HepG2 (cell line): Measurements from ENCODE around the gene TSNAXIP1. TPM values are rescaled to one million over a fixed set of nuclear protein-coding genes. Genes with fewer than 3 reads are reported as not detected.

ENCODE experiments used
- ATAC-seq: fragments of 200-7000 bp; cut with Tn5 transposase; 3 replicates; pipeline ENCODE4 v1.9.1; 2020; ENCODE audit warnings: mild to moderate bottlenecking, moderate library complexity
- BruUV-seq: library from RNA; stranded (reverse); fragments of 400-500 nt; replicated peaks from 2 replicates; lab custom pipeline; 2021; lab: Mats Ljungman, UMichigan
- CTCF ChIA-PET: fragments of 300-600 bp; formaldehyde crosslinking; extraction: SDS; loops from one replicate; lab custom pipeline; 2021; ENCODE audit warnings: low total read pairs, inconsistent platforms, low intra/inter-chr PET ratio; lab: Yijun Ruan, JAX
- POLR2A ChIA-PET: fragments of 350-600 bp; sonication (Branson Sonifier 250); formaldehyde crosslinking; loops from one replicate; lab custom pipeline; 2020; ENCODE audit warnings: antibody characterized with exemption, inconsistent platforms; lab: Yijun Ruan, JAX
- DNase-seq: peaks from one replicate; pipeline ENCODE4 v3.0.0-alpha.2; 2015; ENCODE audit warnings: low spot score
- FAIRE-seq: peaks from 3 replicates; lab custom pipeline; 2011; peaks lifted over from hg19 to GRCh38; lab: Jason Lieb, UNC
- H2AFZ ChIP-seq: one replicate; pipeline ENCODE4 v1.6.1; 2011; ENCODE audit warnings: low read length, inconsistent platforms
- H3K27ac ChIP-seq: fragments of 300-600 bp; 3 replicates; pipeline ENCODE4 v1.8.0; 2011; ENCODE audit warnings: mixed run types, mild to moderate bottlenecking, mixed read lengths, low read length, inconsistent platforms; ENCODE audit not compliant: insufficient read depth; ENCODE audit errors: extremely low read length
- H3K27me3 ChIP-seq, 2 experiments: fragments of 200-600 bp in 1 of 2; 2 replicates in 1 of 2; 3 replicates in 1 of 2; pipeline versions ENCODE4 v1.6.0 to v1.8.0; 2011; ENCODE audit warnings: low read length in 2 of 2, mild to moderate bottlenecking in 2 of 2, moderate library complexity in 2 of 2, inconsistent platforms in 1 of 2; ENCODE audit not compliant: insufficient read depth in 2 of 2, control insufficient read depth in 1 of 2
- H3K36me3 ChIP-seq, 2 experiments: fragments of 200-600 bp in 1 of 2; replicated peaks in 1 of 2; 2 replicates in 1 of 2; 3 replicates in 1 of 2; pipeline versions ENCODE4 v1.5.1 to v1.8.0; 2011; ENCODE audit warnings: low read length in 2 of 2, inconsistent platforms in 1 of 2; ENCODE audit not compliant: insufficient read depth in 2 of 2, control insufficient read depth in 1 of 2
- H3K4me1 ChIP-seq: 2 replicates; pipeline ENCODE4 v1.5.1; 2012; ENCODE audit warnings: low read length, inconsistent platforms; ENCODE audit not compliant: insufficient read depth
- H3K4me2 ChIP-seq: 2 replicates; pipeline ENCODE4 v1.6.0; 2011; ENCODE audit warnings: low read depth, low read length, inconsistent platforms
- H3K4me3 ChIP-seq, 3 experiments: fragments of 200-600 bp in 1 of 3; sonication (generic), shearing (Covaris generic) in 1 of 3; replicated peaks in 1 of 3; 2 replicates each; pipeline ENCODE4 v1.5.1; 2011 to 2016; ENCODE audit warnings: low read length in 3 of 3, inconsistent platforms in 2 of 3, low read depth in 2 of 3, mild to moderate bottlenecking in 2 of 3, control low read depth in 1 of 3, mixed read lengths in 1 of 3; ENCODE audit not compliant: insufficient read depth in 1 of 3
- H3K79me2 ChIP-seq: one replicate; pipeline ENCODE4 v1.6.1; 2011; ENCODE audit warnings: low read length, inconsistent platforms; ENCODE audit not compliant: insufficient read depth
- H3K9ac ChIP-seq: 2 replicates; pipeline ENCODE4 v1.6.0; 2011; ENCODE audit warnings: mild to moderate bottlenecking, low read depth, low read length, inconsistent platforms; ENCODE audit not compliant: insufficient read depth
- H3K9me3 ChIP-seq: 2 replicates; pipeline ENCODE4 v1.5.1; 2012; ENCODE audit warnings: mild to moderate bottlenecking, low read length
- H4K20me1 ChIP-seq: 2 replicates; pipeline ENCODE4 v1.6.0; 2011; ENCODE audit warnings: inconsistent platforms, mild to moderate bottlenecking, low read length, moderate library complexity; ENCODE audit not compliant: insufficient read depth
- CCDC6 ChIP-seq: sonication (generic); formaldehyde crosslinking; IDR thresholded peaks from 2 replicates; pipeline ENCODE4 v1.8.1; 2022; ENCODE audit warnings: mild to moderate bottlenecking, missing genetic modification reagents, moderate library complexity
- GFI1 ChIP-seq: sonication (generic); formaldehyde crosslinking; IDR thresholded peaks from 2 replicates; pipeline ENCODE4 v1.5.0; 2020; ENCODE audit warnings: missing genetic modification reagents, mild to moderate bottlenecking, borderline replicate concordance
- HNRNPH1 ChIP-seq: fragments of 200-400 bp; formaldehyde crosslinking; optimal IDR thresholded peaks from 2 replicates; pipeline ENCODE3; 2017; ENCODE audit warnings: mild to moderate bottlenecking, low read depth, low read length
- KDM6A ChIP-seq: IDR thresholded peaks from 2 replicates; pipeline ENCODE4 v1.6.1; 2016; ENCODE audit warnings: low read depth
- NCOA5 ChIP-seq: sonication (generic); formaldehyde crosslinking; IDR thresholded peaks from 2 replicates; pipeline ENCODE4 v1.4.0; 2020; ENCODE audit warnings: missing genetic modification reagents
- NFKB2 ChIP-seq: sonication (generic); formaldehyde crosslinking; IDR thresholded peaks from 2 replicates; pipeline ENCODE4 v1.4.0; 2020; ENCODE audit warnings: missing genetic modification reagents, borderline replicate concordance
- SETDB1 ChIP-seq: sonication (generic); formaldehyde crosslinking; IDR thresholded peaks from 2 replicates; pipeline ENCODE4 v1.5.1; 2020; ENCODE audit warnings: missing genetic modification reagents, mild to moderate bottlenecking, borderline replicate concordance
- SMAD9 ChIP-seq: sonication (generic); formaldehyde crosslinking; IDR thresholded peaks from 2 replicates; pipeline ENCODE4 v1.5.1; 2020; ENCODE audit warnings: mild to moderate bottlenecking, missing genetic modification reagents
- TAF1 ChIP-seq: sonication (generic); formaldehyde crosslinking; IDR thresholded peaks from 2 replicates; pipeline ENCODE4 v1.4.0; 2020; ENCODE audit warnings: missing genetic modification reagents
- ZC3H4 ChIP-seq: sonication (generic); formaldehyde crosslinking; IDR thresholded peaks from 2 replicates; pipeline ENCODE4 v1.4.0; 2020; ENCODE audit warnings: missing genetic modification reagents, borderline replicate concordance
- ZFP41 ChIP-seq: sonication (generic); formaldehyde crosslinking; IDR thresholded peaks from 2 replicates; pipeline ENCODE4 v1.4.0; 2020; ENCODE audit warnings: mild to moderate bottlenecking, missing genetic modification reagents, borderline replicate concordance
- ZNF121 ChIP-seq: sonication (generic); formaldehyde crosslinking; IDR thresholded peaks from 2 replicates; pipeline ENCODE4 v1.5.0; 2020; ENCODE audit warnings: mild to moderate bottlenecking, missing genetic modification reagents
- ZNF124 ChIP-seq: sonication (generic); formaldehyde crosslinking; IDR thresholded peaks from 2 replicates; pipeline ENCODE4 v1.4.0; 2020; ENCODE audit warnings: missing genetic modification reagents
- ZNF460 ChIP-seq: sonication (generic); formaldehyde crosslinking; IDR thresholded peaks from 2 replicates; pipeline ENCODE4 v1.5.1; 2020; ENCODE audit warnings: missing genetic modification reagents, mild to moderate bottlenecking, borderline replicate concordance
- ZNF563 ChIP-seq: sonication (generic); formaldehyde crosslinking; IDR thresholded peaks from 2 replicates; pipeline ENCODE4 v1.8.0; 2022; ENCODE audit warnings: mild to moderate bottlenecking, moderate library complexity, missing genetic modification reagents
- ZNF879 ChIP-seq: sonication (generic); formaldehyde crosslinking; IDR thresholded peaks from 2 replicates; pipeline ENCODE4 v1.8.1; 2023; ENCODE audit warnings: missing genetic modification reagents
- WGBS: methylation state at CpG from one replicate; pipeline ENCODE4 v1.1.6; 2017; ENCODE audit warnings: low lambda C conversion rate; 5-methylcytosine and 5-hydroxymethylcytosine counted together
- in situ Hi-C: cut with HindIII; loops from 2 replicates; pipeline ENCODE4 v1.10.0; 2017; ENCODE audit warnings: low pct_unique_long_range_greater_than_20kb; ENCODE audit not compliant: extremely low pct_ligation_motif_present
- intact Hi-C: fragments of 100-400 bp; cut with micrococcal nuclease; formaldehyde crosslinking; loops from one replicate; pipeline ENCODE4 v1.10.0; 2022; ENCODE audit not compliant: unreplicated experiment
- polyA plus RNA-seq, 8 experiments: library from polyadenylated mRNA; depleted of rRNA in 3 of 8; stranded (reverse) in 7 of 8; unstranded in 1 of 8; fragments of >200 nt; fragmentation: Illumina TruSeq in 4 of 8; extraction: Trizol in 4 of 8; gene quantifications; 2 replicates each; pipeline versions ENCODE4 v1.2.1 to v1.2.3, GENCODE V29; 2011 to 2016; ENCODE audit warnings: low read depth in 4 of 8, missing spikeins in 1 of 8, mixed read lengths in 1 of 8; ENCODE audit not compliant: insufficient read depth in 1 of 8
- total RNA-seq, 5 experiments: library from RNA; depleted of rRNA; stranded (reverse); fragments of >200 nt; fragmentation: Illumina TruSeq; extraction: Trizol; gene quantifications; 2 replicates each; pipeline ENCODE4 v1.2.3, GENCODE V29; 2016; ENCODE audit warnings: low read depth in 1 of 5
- TF ChIP-seq, protein P1 (sequence below): sonication (generic); formaldehyde crosslinking; IDR thresholded peaks from 2 replicates; pipeline ENCODE4 v1.8.1; 2023; ENCODE audit warnings: mild to moderate bottlenecking, inconsistent platforms, moderate library complexity, missing genetic modification reagents, borderline replicate concordance
- TF ChIP-seq, protein P2 (sequence below): IDR thresholded peaks from 2 replicates; pipeline ENCODE4 v1.6.1; 2016; ENCODE audit warnings: control low read depth
- TF ChIP-seq, protein P3 (sequence below): IDR thresholded peaks from 2 replicates; pipeline ENCODE4 v1.6.1; 2012; ENCODE audit warnings: inconsistent platforms
- TF ChIP-seq, protein P4 (sequence below): IDR thresholded peaks from 2 replicates; pipeline ENCODE4 v1.6.1; 2016; ENCODE audit warnings: low read depth
- TF ChIP-seq, protein P5 (sequence below): sonication (generic); formaldehyde crosslinking; IDR thresholded peaks from 2 replicates; pipeline ENCODE4 v1.4.0; 2020; ENCODE audit warnings: mild to moderate bottlenecking, missing genetic modification reagents, borderline replicate concordance

Gene TSNAXIP1
- total and polyA plus RNA-seq, 2 of the 13 experiments (the other 11 are each of a cell fraction or from before 2014, with no cell fraction given): 0.37 to 0.86 TPM

DNA sequence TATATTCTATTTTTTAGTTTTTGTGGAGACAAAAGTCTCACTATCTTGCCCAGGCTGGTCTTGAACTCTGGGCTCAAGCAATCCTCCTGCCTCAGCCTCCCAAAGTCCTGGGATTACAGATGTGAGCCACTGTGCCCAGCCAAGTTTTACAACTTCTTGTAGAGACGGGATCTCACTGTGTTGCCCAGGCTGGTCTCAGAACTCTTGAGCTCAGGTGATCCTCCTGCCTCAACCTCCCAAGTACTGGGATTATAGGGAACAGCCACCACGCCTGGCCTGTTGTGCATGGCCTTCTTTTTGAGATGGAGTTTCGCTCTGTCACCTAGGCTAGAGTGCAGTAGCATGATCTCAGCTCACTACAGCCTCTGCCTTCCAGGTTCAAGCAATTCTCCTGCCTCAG, 47.0 kb downstream of the TSNAXIP1 start:
- ChIA-PET POLR2A (no interaction called here), CTCF (no interaction called here)
- no peak overlapping the region for H3K27ac ChIP-seq
- FAIRE-seq: no peak
- H3K4me2 ChIP-seq: no peak overlapping the region
- no peak for ATAC-seq
- H3K4me1 ChIP-seq: peaks cover 62% of the 10 kb centered on the region
- no TSS peak for BruUV-seq
- H3K36me3 ChIP-seq: peaks cover 0 to 17% of the 10 kb centered on the region in 2 experiments; a peak in 3 of 5 replicates
- no peak overlapping the region for H2AFZ ChIP-seq
- peaks cover 55% of the 10 kb centered on the region for H4K20me1 ChIP-seq
- 96% methylated on average over 3 of the region's 3 CpGs for WGBS
- DNase-seq: no peak
- peaks cover 88% of the 10 kb centered on the region for H3K79me2 ChIP-seq
- no peak overlapping the region for H3K9ac ChIP-seq
- in situ Hi-C loops: no loop called here
- intact Hi-C loops: no loop called here
- no peak overlapping the region for H3K4me3 ChIP-seq
- no peaks in the 10 kb centered on the region for H3K9me3 ChIP-seq
- H3K27me3 ChIP-seq: no peaks in the 10 kb centered on the region
- TF ChIP-seq GFI1 (no peak), NCOA5 (no peak), KDM6A (CRISPR knock-in tag) (no peak), ZFP41 (no peak), NFKB2 (CRISPR knock-in tag) (0 out of 2 replicates have a peak, but pooled peaks have one; percentile 27), CCDC6 (CRISPR knock-in tag) (no peak), ZNF460 (0 out of 2 replicates have a peak, but pooled peaks have one; percentile 13), SMAD9 (CRISPR knock-in tag) (no peak), ZNF124 (no peak), SETDB1 (CRISPR knock-in tag) (no peak), ZNF563 (CRISPR knock-in tag) (no peak), ZNF879 (CRISPR knock-in tag) (no peak), ZC3H4 (CRISPR knock-in tag) (no peak), HNRNPH1 (no peak), ZNF121 (CRISPR knock-in tag) (peak; percentile 61; the same call in 1 of the 2 replicates), TAF1 (CRISPR knock-in tag) (no peak)
- TF ChIP-seq, protein P1, sequence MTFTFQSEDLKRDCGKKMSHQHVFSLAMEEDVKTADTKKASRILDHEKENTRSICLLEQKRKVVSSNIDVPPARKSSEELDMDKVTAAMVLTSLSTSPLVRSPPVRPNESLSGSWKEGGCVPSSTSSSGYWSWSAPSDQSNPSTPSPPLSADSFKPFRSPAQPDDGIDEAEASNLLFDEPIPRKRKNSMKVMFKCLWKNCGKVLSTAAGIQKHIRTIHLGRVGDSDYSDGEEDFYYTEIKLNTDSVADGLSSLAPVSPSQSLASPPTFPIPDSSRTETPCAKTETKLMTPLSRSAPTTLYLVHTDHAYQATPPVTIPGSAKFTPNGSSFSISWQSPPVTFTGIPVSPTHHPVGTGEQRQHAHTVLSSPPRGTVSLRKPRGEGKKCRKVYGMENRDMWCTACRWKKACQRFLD (CRISPR knock-in tag): no peak
- TF ChIP-seq, protein P2, sequence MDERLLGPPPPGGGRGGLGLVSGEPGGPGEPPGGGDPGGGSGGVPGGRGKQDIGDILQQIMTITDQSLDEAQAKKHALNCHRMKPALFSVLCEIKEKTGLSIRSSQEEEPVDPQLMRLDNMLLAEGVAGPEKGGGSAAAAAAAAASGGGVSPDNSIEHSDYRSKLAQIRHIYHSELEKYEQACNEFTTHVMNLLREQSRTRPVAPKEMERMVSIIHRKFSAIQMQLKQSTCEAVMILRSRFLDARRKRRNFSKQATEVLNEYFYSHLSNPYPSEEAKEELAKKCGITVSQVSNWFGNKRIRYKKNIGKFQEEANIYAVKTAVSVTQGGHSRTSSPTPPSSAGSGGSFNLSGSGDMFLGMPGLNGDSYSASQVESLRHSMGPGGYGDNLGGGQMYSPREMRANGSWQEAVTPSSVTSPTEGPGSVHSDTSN (CRISPR knock-in tag): no peak
- TF ChIP-seq, protein P3, sequence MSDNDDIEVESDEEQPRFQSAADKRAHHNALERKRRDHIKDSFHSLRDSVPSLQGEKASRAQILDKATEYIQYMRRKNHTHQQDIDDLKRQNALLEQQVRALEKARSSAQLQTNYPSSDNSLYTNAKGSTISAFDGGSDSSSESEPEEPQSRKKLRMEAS: no peak
- TF ChIP-seq, protein P4, sequence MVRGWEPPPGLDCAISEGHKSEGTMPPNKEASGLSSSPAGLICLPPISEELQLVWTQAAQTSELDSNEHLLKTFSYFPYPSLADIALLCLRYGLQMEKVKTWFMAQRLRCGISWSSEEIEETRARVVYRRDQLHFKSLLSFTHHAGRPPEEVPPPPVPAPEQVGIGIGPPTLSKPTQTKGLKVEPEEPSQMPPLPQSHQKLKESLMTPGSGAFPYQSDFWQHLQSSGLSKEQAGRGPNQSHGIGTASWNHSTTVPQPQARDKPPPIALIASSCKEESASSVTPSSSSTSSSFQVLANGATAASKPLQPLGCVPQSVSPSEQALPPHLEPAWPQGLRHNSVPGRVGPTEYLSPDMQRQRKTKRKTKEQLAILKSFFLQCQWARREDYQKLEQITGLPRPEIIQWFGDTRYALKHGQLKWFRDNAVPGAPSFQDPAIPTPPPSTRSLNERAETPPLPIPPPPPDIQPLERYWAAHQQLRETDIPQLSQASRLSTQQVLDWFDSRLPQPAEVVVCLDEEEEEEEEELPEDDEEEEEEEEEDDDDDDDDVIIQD (CRISPR knock-in tag): no peak
- TF ChIP-seq, protein P5, sequence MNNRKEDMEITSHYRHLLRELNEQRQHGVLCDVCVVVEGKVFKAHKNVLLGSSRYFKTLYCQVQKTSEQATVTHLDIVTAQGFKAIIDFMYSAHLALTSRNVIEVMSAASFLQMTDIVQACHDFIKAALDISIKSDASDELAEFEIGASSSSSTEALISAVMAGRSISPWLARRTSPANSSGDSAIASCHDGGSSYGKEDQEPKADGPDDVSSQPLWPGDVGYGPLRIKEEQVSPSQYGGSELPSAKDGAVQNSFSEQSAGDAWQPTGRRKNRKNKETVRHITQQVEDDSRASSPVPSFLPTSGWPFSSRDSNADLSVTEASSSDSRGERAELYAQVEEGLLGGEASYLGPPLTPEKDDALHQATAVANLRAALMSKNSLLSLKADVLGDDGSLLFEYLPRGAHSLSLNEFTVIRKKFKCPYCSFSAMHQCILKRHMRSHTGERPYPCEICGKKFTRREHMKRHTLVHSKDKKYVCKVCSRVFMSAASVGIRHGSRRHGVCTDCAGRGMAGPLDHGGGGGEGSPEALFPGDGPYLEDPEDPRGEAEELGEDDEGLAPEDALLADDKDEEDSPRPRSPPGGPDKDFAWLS (CRISPR knock-in tag): no peak
